GM21381 (cell line): Measurements from ENCODE around the gene PCDH9.

Experiments
- ATAC-seq: cut with Tn5 transposase; IDR thresholded peaks from one replicate; pipeline ENCODE4 v1.9.1; 2021; ENCODE audit warnings: mild to moderate bottlenecking, moderate library complexity; ENCODE audit not compliant: unreplicated experiment

The PCDH9 gene

GRCh38 chr13:67045357-67045756 lies 184.8 kb downstream of the PCDH9 start:
- ATAC-seq, result no peak

- no peak for ATAC-seq
Measured at GRCh38 chr13:67043901-67044300, 186.2 kb downstream of the PCDH9 start.

- no peak for ATAC-seq
Measured at GRCh38 chr13:67042556-67042955, 187.6 kb downstream of the PCDH9 start.

GRCh38 chr13:67036699-67037457 lies 193.3 kb downstream of the PCDH9 start:
- ATAC-seq, result no peak

GRCh38 chr13:67033170-67033569 lies 197.0 kb downstream of the PCDH9 start:
- ATAC-seq, result no peak

GRCh38 chr13:67023130-67023876 lies 206.8 kb downstream of the PCDH9 start:
- no peak for ATAC-seq

GRCh38 chr13:67018775-67019174 lies 211.4 kb downstream of the PCDH9 start:
- no peak for ATAC-seq

- no peak for ATAC-seq
Measured at GRCh38 chr13:67017276-67017675, 212.9 kb downstream of the PCDH9 start.

GRCh38 chr13:67015976-67016600 lies 214.0 kb downstream of the PCDH9 start:
- ATAC-seq, result no peak

- ATAC-seq, result no peak
Measured at GRCh38 chr13:67014399-67014798, 215.7 kb downstream of the PCDH9 start.

- ATAC-seq, result no peak
Measured at GRCh38 chr13:67013709-67014108, 216.4 kb downstream of the PCDH9 start.

- no peak for ATAC-seq
Measured at GRCh38 chr13:67008075-67008668, 222.0 kb downstream of the PCDH9 start.

GRCh38 chr13:67004511-67004910 lies 225.6 kb downstream of the PCDH9 start:
- no peak for ATAC-seq

GRCh38 chr13:67003743-67004142 lies 226.4 kb downstream of the PCDH9 start:
- no peak for ATAC-seq

- no peak for ATAC-seq
Measured at GRCh38 chr13:67001363-67001762, 228.8 kb downstream of the PCDH9 start.

GRCh38 chr13:66996503-66996902 lies 233.6 kb downstream of the PCDH9 start:
- ATAC-seq, result no peak

GRCh38 chr13:66995203-66995611 lies 234.9 kb downstream of the PCDH9 start:
- peak; percentile 75 for ATAC-seq

GRCh38 chr13:66994517-66995202 lies 235.5 kb downstream of the PCDH9 start:
- ATAC-seq, result peak; percentile 54

GRCh38 chr13:66994097-66994496 lies 236.0 kb downstream of the PCDH9 start:
- peak; percentile 75 for ATAC-seq

- ATAC-seq, result no peak
Measured at GRCh38 chr13:66992719-66993118, 237.4 kb downstream of the PCDH9 start.

- ATAC-seq, result no peak
Measured at GRCh38 chr13:66992183-66992582, 238.0 kb downstream of the PCDH9 start.
